HCT116 (cell line): ENCODE data around the gene CT47C1. TPM values are rescaled to one million over a fixed set of nuclear protein-coding genes. Genes with fewer than 3 reads are reported as not detected.

Source experiments
- ATAC-seq: fragments of 200-7000 bp; cut with Tn5 transposase; 2 replicates; pipeline ENCODE4 v1.9.1; 2020; ENCODE audit warnings: mild to moderate bottlenecking, moderate library complexity
- BruUV-seq: library from RNA; stranded (reverse); fragments of 400-500 nt; replicated peaks from 2 replicates; lab custom pipeline; 2021; lab: Mats Ljungman, UMichigan
- CTCF ChIA-PET: fragments of 300-600 bp; sonication (Branson Sonifier 250); formaldehyde crosslinking; loops from one replicate; lab custom pipeline; 2021; ENCODE audit warnings: antibody characterized with exemption; lab: Charles Lee
- POLR2A ChIA-PET: fragments of 300-600, 350-600 bp; sonication (Branson Sonifier 250); formaldehyde crosslinking; loops from one replicate; lab custom pipeline; 2021; ENCODE audit warnings: antibody characterized with exemption; lab: Charles Lee
- RAD21 ChIA-PET, 2 experiments: fragments of 300-600 bp; sonication (Branson Sonifier 250); formaldehyde crosslinking; loops; one replicate each; lab custom pipeline; 2023; ENCODE audit warnings: low total read pairs in 2 of 2; ENCODE audit not compliant: uncharacterized antibody in 2 of 2, unreplicated experiment in 2 of 2, low non-redundant PET in 1 of 2; lab: Charles Lee
- DNase-seq: peaks from one replicate; pipeline ENCODE4 v3.0.0-alpha.2; 2010; ENCODE audit warnings: low read depth, low spot score
- H2AFZ ChIP-seq: fragments of 200-600 bp; shearing (Covaris generic), sonication (generic); 2 replicates; pipeline ENCODE4 v1.6.1; 2017; ENCODE audit warnings: low read depth, mixed run types, mixed read lengths, antibody characterized with exemption, low read length; ENCODE audit not compliant: poor library complexity, severe bottlenecking
- H3K27ac ChIP-seq: 2 replicates; pipeline ENCODE4 v1.5.1; 2012; ENCODE audit warnings: low read depth, low read length
- H3K27me3 ChIP-seq: fragments of 200-600 bp; sonication (generic); 2 replicates; pipeline ENCODE4 v1.6.1; 2016; ENCODE audit warnings: mixed run types, low read length, mixed read lengths; ENCODE audit not compliant: insufficient read depth
- H3K36me3 ChIP-seq, 2 experiments: fragments of 200-500 bp in 1 of 2; fragments of 200-600 bp in 1 of 2; sonication (Bioruptor generic) in 1 of 2; sonication (generic) in 1 of 2; 2 replicates each; pipeline versions ENCODE4 v1.5.1 to v1.6.1; 2014 to 2016; ENCODE audit warnings: low read length in 2 of 2, inconsistent platforms in 1 of 2, mixed read lengths in 1 of 2, mixed run types in 1 of 2; ENCODE audit not compliant: insufficient read depth in 2 of 2, control insufficient read depth in 1 of 2
- H3K4me1 ChIP-seq, 2 experiments: fragments of 200-600 bp in 1 of 2; sonication (generic) in 1 of 2; 2 replicates each; pipeline versions ENCODE4 v1.5.1 to v1.6.1; 2012 to 2017; ENCODE audit warnings: low read length in 2 of 2, inconsistent platforms in 1 of 2, mild to moderate bottlenecking in 1 of 2, mixed read lengths in 1 of 2, mixed run types in 1 of 2, moderate library complexity in 1 of 2; ENCODE audit not compliant: insufficient read depth in 2 of 2, control insufficient read depth in 1 of 2
- H3K4me2 ChIP-seq: fragments of 200-600 bp; sonication (generic); 2 replicates; pipeline ENCODE4 v1.6.1; 2017; ENCODE audit warnings: mixed run types, low read length, mixed read lengths
- H3K4me3 ChIP-seq, 2 experiments: fragments of 200-600 bp in 1 of 2; sonication (generic) in 1 of 2; replicated peaks in 1 of 2; 2 replicates each; pipeline ENCODE4 v1.5.1; 2011 to 2016; ENCODE audit warnings: low read length in 2 of 2, control low read depth in 1 of 2, low read depth in 1 of 2, mild to moderate bottlenecking in 1 of 2, mixed read lengths in 1 of 2, mixed run types in 1 of 2
- H3K79me2 ChIP-seq: fragments of 200-600 bp; sonication (generic); 2 replicates; pipeline ENCODE4 v1.6.1; 2017; ENCODE audit warnings: mild to moderate bottlenecking, mixed run types, low read length, moderate library complexity, mixed read lengths; ENCODE audit not compliant: insufficient read depth
- H3K9ac ChIP-seq: fragments of 200-600 bp; sonication (generic); 2 replicates; pipeline ENCODE4 v1.6.1; 2016; ENCODE audit warnings: low read length, mixed read lengths
- H3K9me2 ChIP-seq: fragments of 200-600 bp; sonication (generic), shearing (Covaris generic); 2 replicates; pipeline ENCODE4 v1.6.1; 2017; ENCODE audit warnings: mixed run types, mild to moderate bottlenecking, moderate library complexity; ENCODE audit not compliant: insufficient read depth
- H3K9me3 ChIP-seq, 2 experiments: fragments of 200-500 bp in 1 of 2; fragments of 200-600 bp in 1 of 2; sonication (Bioruptor generic) in 1 of 2; sonication (generic) in 1 of 2; 2 replicates each; pipeline ENCODE4 v1.6.1; 2014 to 2017; ENCODE audit warnings: low read length in 2 of 2, mixed read lengths in 2 of 2, inconsistent platforms in 1 of 2, low read depth in 1 of 2, mild to moderate bottlenecking in 1 of 2, mixed run types in 1 of 2, moderate library complexity in 1 of 2; ENCODE audit not compliant: control insufficient read depth in 1 of 2, insufficient read depth in 1 of 2
- H4K20me1 ChIP-seq: fragments of 200-600 bp; sonication (generic), shearing (Covaris generic); 2 replicates; pipeline ENCODE4 v1.6.1; 2017; ENCODE audit warnings: mixed run types, mild to moderate bottlenecking, moderate library complexity; ENCODE audit not compliant: insufficient read depth
- CBX3 ChIP-seq: IDR thresholded peaks from 2 replicates; pipeline ENCODE4 v1.6.1; 2012; ENCODE audit warnings: low read depth
- CEBPB ChIP-seq: IDR thresholded peaks from 2 replicates; pipeline ENCODE4 v1.6.1; 2012; ENCODE audit warnings: low read depth
- EZH2phosphoT487 ChIP-seq: fragments of 200-600 bp; IDR thresholded peaks from 2 replicates; pipeline ENCODE4 v1.6.1; 2018; ENCODE audit warnings: antibody characterized with exemption, borderline replicate concordance
- FOSL1 ChIP-seq: IDR thresholded peaks from 2 replicates; pipeline ENCODE4 v1.6.1; 2012; ENCODE audit warnings: low read depth
- JUND ChIP-seq: IDR thresholded peaks from 2 replicates; pipeline ENCODE4 v1.6.1; 2012
- POLR2A ChIP-seq: IDR thresholded peaks from 2 replicates; pipeline ENCODE4 v1.7.0; 2011; ENCODE audit warnings: borderline replicate concordance; ENCODE audit not compliant: insufficient read depth, insufficient read length; ENCODE audit errors: extremely low read depth
- POLR2AphosphoS5 ChIP-seq: IDR thresholded peaks from 2 replicates; pipeline ENCODE4 v1.6.1; 2011; ENCODE audit warnings: mild to moderate bottlenecking, low read depth, low read length, moderate library complexity
- RAD21 ChIP-seq: IDR thresholded peaks from 2 replicates; pipeline ENCODE4 v1.6.1; 2012; ENCODE audit warnings: low read depth, mild to moderate bottlenecking
- SP1 ChIP-seq: IDR thresholded peaks from 2 replicates; pipeline ENCODE4 v1.6.1; 2012; ENCODE audit warnings: low read depth
- SRF ChIP-seq: IDR thresholded peaks from 2 replicates; pipeline ENCODE4 v1.6.1; 2012; ENCODE audit warnings: low read depth
- ZFX ChIP-seq: fragments of 450-650 bp; IDR thresholded peaks from 2 replicates; pipeline ENCODE4 v1.6.1; 2017
- intact Hi-C: fragments of 100-400 bp; cut with micrococcal nuclease; formaldehyde crosslinking; loops from 2 replicates; pipeline ENCODE4 v1.10.0; 2022
- total RNA-seq: library from RNA; stranded (reverse); gene quantifications from one replicate; pipeline ENCODE4 v1.2.1, GENCODE V29; 2021; ENCODE audit not compliant: unreplicated experiment
- TF ChIP-seq, protein P1 (sequence below), 3 experiments: fragments of 200-600 bp in 1 of 3; sonication (generic) in 1 of 3; IDR thresholded peaks in 2 of 3; conservative IDR thresholded peaks in 1 of 3; 2 replicates each; pipeline ENCODE4 v1.5.1; 2012 to 2017; ENCODE audit warnings: low read depth in 2 of 3, low read length in 2 of 3, antibody characterized with exemption in 1 of 3, borderline replicate concordance in 1 of 3, control low read depth in 1 of 3, mild to moderate bottlenecking in 1 of 3, mixed read lengths in 1 of 3, mixed run types in 1 of 3, moderate library complexity in 1 of 3; ENCODE audit not compliant: insufficient read depth in 1 of 3
- TF ChIP-seq, protein P2 (sequence below): IDR thresholded peaks from 2 replicates; pipeline ENCODE4 v1.6.1; 2012

The CT47C1 gene
- total RNA-seq, 1 experiment from 2014 or later = not detected

DNA sequence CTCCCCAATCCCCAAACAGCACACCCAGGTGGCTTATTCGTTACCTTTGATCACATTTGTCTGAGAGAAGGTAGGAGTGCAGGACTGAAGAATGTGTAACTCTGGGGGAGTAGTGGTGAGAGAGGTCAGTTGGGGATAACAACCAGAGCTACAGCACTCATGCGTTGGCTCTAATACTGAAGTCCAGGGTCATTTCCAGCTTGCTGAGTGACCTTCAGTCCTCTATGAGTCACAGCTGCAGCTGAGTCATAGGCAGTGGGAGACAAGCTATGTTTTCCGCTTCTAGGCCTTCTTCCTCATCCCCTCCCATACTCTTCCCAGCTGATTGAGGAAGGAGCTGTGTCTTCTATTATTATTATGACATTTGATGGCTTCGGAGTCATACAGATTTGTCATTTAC is 31.6 kb upstream of the CT47C1 start:
- Histone ChIP-seq H3K4me3 (no peak overlapping the region), H3K9me3 (no peaks in the 10 kb centered on the region), H3K4me1 (peaks cover 11 to 17% of the 10 kb centered on the region in 2 experiments; a peak in 3 of 4 replicates), H3K9ac (no peak overlapping the region), H3K36me3 (no peaks in the 10 kb centered on the region), H3K79me2 (no peaks in the 10 kb centered on the region), H3K27ac (no peak overlapping the region), H3K4me2 (peak overlapping the region; percentile 53), H2AFZ (no peak overlapping the region), H4K20me1 (no peaks in the 10 kb centered on the region), H3K9me2 (no peaks in the 10 kb centered on the region), H3K27me3 (no peaks in the 10 kb centered on the region)
- TF ChIP-seq SP1 = peak; percentile 66
- TF ChIP-seq, protein P1, sequence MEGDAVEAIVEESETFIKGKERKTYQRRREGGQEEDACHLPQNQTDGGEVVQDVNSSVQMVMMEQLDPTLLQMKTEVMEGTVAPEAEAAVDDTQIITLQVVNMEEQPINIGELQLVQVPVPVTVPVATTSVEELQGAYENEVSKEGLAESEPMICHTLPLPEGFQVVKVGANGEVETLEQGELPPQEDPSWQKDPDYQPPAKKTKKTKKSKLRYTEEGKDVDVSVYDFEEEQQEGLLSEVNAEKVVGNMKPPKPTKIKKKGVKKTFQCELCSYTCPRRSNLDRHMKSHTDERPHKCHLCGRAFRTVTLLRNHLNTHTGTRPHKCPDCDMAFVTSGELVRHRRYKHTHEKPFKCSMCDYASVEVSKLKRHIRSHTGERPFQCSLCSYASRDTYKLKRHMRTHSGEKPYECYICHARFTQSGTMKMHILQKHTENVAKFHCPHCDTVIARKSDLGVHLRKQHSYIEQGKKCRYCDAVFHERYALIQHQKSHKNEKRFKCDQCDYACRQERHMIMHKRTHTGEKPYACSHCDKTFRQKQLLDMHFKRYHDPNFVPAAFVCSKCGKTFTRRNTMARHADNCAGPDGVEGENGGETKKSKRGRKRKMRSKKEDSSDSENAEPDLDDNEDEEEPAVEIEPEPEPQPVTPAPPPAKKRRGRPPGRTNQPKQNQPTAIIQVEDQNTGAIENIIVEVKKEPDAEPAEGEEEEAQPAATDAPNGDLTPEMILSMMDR (IDR thresholded peaks at IDR 0.05 in 2 of 3, conservative IDR thresholded peaks at IDR 0.05 in 1 of 3; ENCODE audit: borderline replicate concordance in 1 of 3, insufficient read depth in 1 of 3, low read depth in 2 of 3, low read length in 2 of 3) = no peak
- TF ChIP-seq EZH2phosphoT487 = no peak
- TF ChIP-seq POLR2A = no peak
- no peak for TF ChIP-seq POLR2AphosphoS5
- no peak for TF ChIP-seq RAD21
- TF ChIP-seq JUND = peak; percentile 89
- peak; percentile 59; the same call in 1 of the 2 replicates for TF ChIP-seq CBX3
- no peak for TF ChIP-seq SRF
- 0 out of 2 replicates have a peak, but pooled peaks have one; percentile 34 for TF ChIP-seq CEBPB
- TF ChIP-seq FOSL1 = peak; percentile 92
- TF ChIP-seq, protein P2, sequence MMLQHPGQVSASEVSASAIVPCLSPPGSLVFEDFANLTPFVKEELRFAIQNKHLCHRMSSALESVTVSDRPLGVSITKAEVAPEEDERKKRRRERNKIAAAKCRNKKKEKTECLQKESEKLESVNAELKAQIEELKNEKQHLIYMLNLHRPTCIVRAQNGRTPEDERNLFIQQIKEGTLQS = no peak
- no peak for TF ChIP-seq ZFX
- peak; percentile 32 for DNase-seq
- intact Hi-C loops = no loop called here
- ChIA-PET RAD21 (interaction anchor here in 1 of 2 experiments (0.7 kb wide), 1 partner anchor 491 kb away, joined by 3 read pairs; no protein-coding TSS in a partner anchor), CTCF (interaction anchor here (0.9 to 1.1 kb wide), 2 partner anchors 13 to 26 kb away, joined by 3 to 5 read pairs; no protein-coding TSS in a partner anchor), POLR2A (no interaction called here)
- no TSS peak for BruUV-seq
- ATAC-seq = peak; percentile 85
